ENCODE results near the gene TMTC2. TPM values are rescaled to one million over a fixed set of nuclear protein-coding genes. Genes with fewer than 3 reads are reported as not detected.

The TMTC2 gene
- total RNA-seq, 1 donor from 2014 or later: 25.5 TPM

DNA sequence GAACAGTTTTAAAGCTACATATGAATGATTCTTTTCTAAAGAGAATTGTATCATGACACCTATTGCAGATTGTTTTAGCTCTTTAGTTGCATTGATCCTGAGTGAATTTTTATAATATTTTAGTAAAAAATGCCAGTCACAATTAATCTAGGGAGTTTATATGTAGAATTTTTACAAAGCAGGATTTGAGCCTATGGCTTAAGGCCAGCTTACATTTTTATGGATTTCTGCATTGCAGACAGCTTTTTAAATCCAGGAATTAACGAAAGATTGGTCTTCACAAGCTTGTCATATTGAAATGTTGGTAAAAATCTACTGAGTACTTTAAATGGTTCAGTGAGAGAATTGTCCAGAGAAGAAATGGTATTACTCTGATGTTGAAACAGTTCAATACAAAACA is 358.0 kb downstream of the TMTC2 start:
- peaks cover 3% of the 10 kb centered on the region for H3K36me3 ChIP-seq
- Mint-ChIP-seq H3K4me3 (no peak overlapping the region), H3K9me3 (peaks cover 4% of the 10 kb centered on the region), H3K27ac (no peak overlapping the region), H3K4me1 (peaks cover 36% of the 10 kb centered on the region), H3K27me3 (ENCODE audit: insufficient read depth, low read depth) (peaks cover 2% of the 10 kb centered on the region), H3K36me3 (peaks cover 2% of the 10 kb centered on the region)
- no peak for TF ChIP-seq EZH2 (IDR thresholded peaks at IDR 0.05)
- TF ChIP-seq CTCF (IDR thresholded peaks at IDR 0.05): no peak
- TF ChIP-seq EZH2phosphoT487 (IDR thresholded peaks at IDR 0.05): no peak
- H4K20me1 ChIP-seq (ENCODE audit: low read depth): no peaks in the 10 kb centered on the region
- no peak overlapping the region for H3K4me2 ChIP-seq
- H2AFZ ChIP-seq (replicated peaks): no peak overlapping the region
- no peaks in the 10 kb centered on the region for H3K9me3 ChIP-seq (ENCODE audit: low read depth)
- no peak for DNase-seq (ENCODE audit: low spot score)
- peaks cover 44% of the 10 kb centered on the region for H3F3A ChIP-seq (ENCODE audit: low read depth)
- no peaks in the 10 kb centered on the region for H3K79me2 ChIP-seq (ENCODE audit: low read depth)
- no peak overlapping the region for H3K9ac ChIP-seq
- no peaks in the 10 kb centered on the region for H3K27me3 ChIP-seq
- H3K27ac ChIP-seq: no peak overlapping the region
- peaks cover 40% of the 10 kb centered on the region for H3K4me1 ChIP-seq
- no peak overlapping the region for H3K4me3 ChIP-seq

DNA sequence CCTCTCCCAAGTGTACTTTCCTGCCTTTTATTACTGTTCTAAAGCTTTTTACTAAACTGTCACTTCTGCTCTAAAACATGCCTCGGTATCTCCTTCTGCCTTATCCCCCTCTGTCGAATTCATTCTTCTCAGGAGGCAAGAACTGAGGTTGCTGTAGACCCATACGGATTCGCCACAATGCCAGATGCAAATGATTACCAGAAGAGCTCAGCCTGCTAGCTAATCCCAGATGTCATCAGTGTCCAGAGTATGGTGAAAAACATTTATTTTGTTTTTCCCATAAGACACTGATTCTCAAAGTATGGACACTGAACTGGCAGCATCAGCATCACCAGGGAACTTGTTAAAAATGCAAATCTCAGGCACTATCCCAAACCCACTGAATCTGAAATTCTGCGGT is 359.3 kb downstream of the TMTC2 start:
- no peaks in the 10 kb centered on the region for H3K27me3 ChIP-seq
- no peak for DNase-seq (ENCODE audit: low spot score)
- H3K36me3 Mint-ChIP-seq: peaks cover 2% of the 10 kb centered on the region

GRCh38 chr12:83049306-83049705 is 362.6 kb downstream of the TMTC2 start:
- Histone ChIP-seq H3K79me2 (ENCODE audit: low read depth) (no peaks in the 10 kb centered on the region), H3K9ac (no peak overlapping the region), H2AFZ (replicated peaks) (no peak overlapping the region), H3K27me3 (no peaks in the 10 kb centered on the region), H3K4me3 (no peak overlapping the region), H3F3A (ENCODE audit: low read depth) (peaks cover 12% of the 10 kb centered on the region), H3K9me3 (ENCODE audit: low read depth) (no peaks in the 10 kb centered on the region), H3K36me3 (peaks cover 5% of the 10 kb centered on the region), H3K4me2 (no peak overlapping the region), H4K20me1 (ENCODE audit: low read depth) (no peaks in the 10 kb centered on the region), H3K27ac (no peak overlapping the region), H3K4me1 (peaks cover 19% of the 10 kb centered on the region)
- H3K27me3 Mint-ChIP-seq (ENCODE audit: insufficient read depth, low read depth): peaks cover 2% of the 10 kb centered on the region
- peaks cover 2% of the 10 kb centered on the region for H3K9me3 Mint-ChIP-seq
- no peak overlapping the region for H3K27ac Mint-ChIP-seq
- no peak for TF ChIP-seq CTCF (IDR thresholded peaks at IDR 0.05)
- TF ChIP-seq EZH2 (IDR thresholded peaks at IDR 0.05): no peak
- no peak for TF ChIP-seq EZH2phosphoT487 (IDR thresholded peaks at IDR 0.05)
- H3K36me3 Mint-ChIP-seq: no peaks in the 10 kb centered on the region
- peaks cover 6% of the 10 kb centered on the region for H3K4me1 Mint-ChIP-seq
- no peak overlapping the region for H3K4me3 Mint-ChIP-seq
- DNase-seq (ENCODE audit: low spot score): no peak

More for the DNA sequence above, 359.3 kb downstream of the TMTC2 start:
- H3K27ac Mint-ChIP-seq: peak overlapping the region; percentile 88
- H3K36me3 ChIP-seq: peaks cover 3% of the 10 kb centered on the region
- peaks cover 29% of the 10 kb centered on the region for H3K4me1 Mint-ChIP-seq
- TF ChIP-seq EZH2phosphoT487 (IDR thresholded peaks at IDR 0.05) (no peak), EZH2 (IDR thresholded peaks at IDR 0.05) (no peak), CTCF (IDR thresholded peaks at IDR 0.05) (no peak)
- H2AFZ ChIP-seq (replicated peaks): no peak overlapping the region
- H3K9me3 Mint-ChIP-seq: peaks cover 4% of the 10 kb centered on the region
- H4K20me1 ChIP-seq (ENCODE audit: low read depth): no peaks in the 10 kb centered on the region
- no peak overlapping the region for H3K9ac ChIP-seq
- no peaks in the 10 kb centered on the region for H3K9me3 ChIP-seq (ENCODE audit: low read depth)
- H3K4me3 ChIP-seq: no peak overlapping the region
- H3K27ac ChIP-seq: peak overlapping the region; percentile 32
- H3K27me3 Mint-ChIP-seq (ENCODE audit: insufficient read depth, low read depth): peaks cover 2% of the 10 kb centered on the region
- peaks cover 38% of the 10 kb centered on the region for H3F3A ChIP-seq (ENCODE audit: low read depth)
- H3K4me1 ChIP-seq: peaks cover 38% of the 10 kb centered on the region
- no peak overlapping the region for H3K4me2 ChIP-seq
- H3K79me2 ChIP-seq (ENCODE audit: low read depth): no peaks in the 10 kb centered on the region
- H3K4me3 Mint-ChIP-seq: no peak overlapping the region
